ENCODE measurements around the gene JAG1. TPM values are rescaled to one million over a fixed set of nuclear protein-coding genes. Genes with fewer than 3 reads are reported as not detected.

The JAG1 gene
- total RNA-seq, 2 experiments from 2014 or later = 0.32 to 0.67 TPM

DNA sequence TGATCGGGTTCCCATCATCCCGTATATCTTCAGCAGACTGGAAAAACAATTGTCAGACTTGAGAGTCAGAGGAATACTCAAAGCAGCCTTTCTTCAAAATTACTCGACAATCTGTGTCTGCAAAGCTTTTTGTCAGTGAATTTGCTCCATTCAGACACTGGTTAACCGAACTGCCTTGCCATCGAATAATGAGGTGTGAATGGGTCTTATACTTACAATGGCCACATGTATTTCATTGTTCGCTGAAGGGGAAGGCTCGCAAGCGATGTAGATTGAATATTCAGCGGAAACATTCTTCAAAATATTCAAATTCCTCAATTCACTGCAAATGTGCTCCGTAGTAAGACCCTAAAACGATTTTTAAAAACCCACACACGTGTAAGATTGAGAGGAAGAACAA, 32.9 kb downstream of the JAG1 start:
- H3K9me3 ChIP-seq (ENCODE audit: low read length) = no peaks in the 10 kb centered on the region
- intact Hi-C loops (cut with micrococcal nuclease; ENCODE audit: unreplicated experiment) = no loop called here
- no peaks in the 10 kb centered on the region for H3K36me3 ChIP-seq (ENCODE audit: insufficient read depth, low read length)
- no peak overlapping the region for H3K27ac ChIP-seq (ENCODE audit: low read depth, low read length, poor library complexity, severe bottlenecking)
- no peaks in the 10 kb centered on the region for H3K4me1 ChIP-seq (ENCODE audit: insufficient read depth, low read length, poor library complexity, severe bottlenecking)
- no peak for DNase-seq (ENCODE audit: low spot score)
- H3K4me3 ChIP-seq (ENCODE audit: low read depth, low read length, poor library complexity, severe bottlenecking) = no peak overlapping the region
- CTCF ChIA-PET (ENCODE audit: unreplicated experiment) = no interaction called here
- no peak overlapping the region for H3K4me2 ChIP-seq (ENCODE audit: low read length)
- BruUV-seq (replicated peaks) = no TSS peak
- TF ChIP-seq EZH2phosphoT487 (IDR thresholded peaks at IDR 0.05; ENCODE audit: borderline replicate concordance, low read depth, low read length) = no peak
- TF ChIP-seq, protein P1, sequence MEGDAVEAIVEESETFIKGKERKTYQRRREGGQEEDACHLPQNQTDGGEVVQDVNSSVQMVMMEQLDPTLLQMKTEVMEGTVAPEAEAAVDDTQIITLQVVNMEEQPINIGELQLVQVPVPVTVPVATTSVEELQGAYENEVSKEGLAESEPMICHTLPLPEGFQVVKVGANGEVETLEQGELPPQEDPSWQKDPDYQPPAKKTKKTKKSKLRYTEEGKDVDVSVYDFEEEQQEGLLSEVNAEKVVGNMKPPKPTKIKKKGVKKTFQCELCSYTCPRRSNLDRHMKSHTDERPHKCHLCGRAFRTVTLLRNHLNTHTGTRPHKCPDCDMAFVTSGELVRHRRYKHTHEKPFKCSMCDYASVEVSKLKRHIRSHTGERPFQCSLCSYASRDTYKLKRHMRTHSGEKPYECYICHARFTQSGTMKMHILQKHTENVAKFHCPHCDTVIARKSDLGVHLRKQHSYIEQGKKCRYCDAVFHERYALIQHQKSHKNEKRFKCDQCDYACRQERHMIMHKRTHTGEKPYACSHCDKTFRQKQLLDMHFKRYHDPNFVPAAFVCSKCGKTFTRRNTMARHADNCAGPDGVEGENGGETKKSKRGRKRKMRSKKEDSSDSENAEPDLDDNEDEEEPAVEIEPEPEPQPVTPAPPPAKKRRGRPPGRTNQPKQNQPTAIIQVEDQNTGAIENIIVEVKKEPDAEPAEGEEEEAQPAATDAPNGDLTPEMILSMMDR (conservative IDR thresholded peaks at IDR 0.05; ENCODE audit: low read length) = no peak
- POLR2A ChIA-PET = interaction anchor here (0.7 kb wide), 1 partner anchor 32 kb away, joined by 3 read pairs; no protein-coding TSS in a partner anchor
- no peaks in the 10 kb centered on the region for H4K20me1 ChIP-seq (ENCODE audit: insufficient read depth, low read length)
- H3K9me2 ChIP-seq (ENCODE audit: insufficient read depth, low read length) = no peaks in the 10 kb centered on the region
- H3K79me2 ChIP-seq (ENCODE audit: insufficient read depth, low read depth, low read length) = no peaks in the 10 kb centered on the region
- H2AFZ ChIP-seq (ENCODE audit: low read length) = no peak overlapping the region

DNA sequence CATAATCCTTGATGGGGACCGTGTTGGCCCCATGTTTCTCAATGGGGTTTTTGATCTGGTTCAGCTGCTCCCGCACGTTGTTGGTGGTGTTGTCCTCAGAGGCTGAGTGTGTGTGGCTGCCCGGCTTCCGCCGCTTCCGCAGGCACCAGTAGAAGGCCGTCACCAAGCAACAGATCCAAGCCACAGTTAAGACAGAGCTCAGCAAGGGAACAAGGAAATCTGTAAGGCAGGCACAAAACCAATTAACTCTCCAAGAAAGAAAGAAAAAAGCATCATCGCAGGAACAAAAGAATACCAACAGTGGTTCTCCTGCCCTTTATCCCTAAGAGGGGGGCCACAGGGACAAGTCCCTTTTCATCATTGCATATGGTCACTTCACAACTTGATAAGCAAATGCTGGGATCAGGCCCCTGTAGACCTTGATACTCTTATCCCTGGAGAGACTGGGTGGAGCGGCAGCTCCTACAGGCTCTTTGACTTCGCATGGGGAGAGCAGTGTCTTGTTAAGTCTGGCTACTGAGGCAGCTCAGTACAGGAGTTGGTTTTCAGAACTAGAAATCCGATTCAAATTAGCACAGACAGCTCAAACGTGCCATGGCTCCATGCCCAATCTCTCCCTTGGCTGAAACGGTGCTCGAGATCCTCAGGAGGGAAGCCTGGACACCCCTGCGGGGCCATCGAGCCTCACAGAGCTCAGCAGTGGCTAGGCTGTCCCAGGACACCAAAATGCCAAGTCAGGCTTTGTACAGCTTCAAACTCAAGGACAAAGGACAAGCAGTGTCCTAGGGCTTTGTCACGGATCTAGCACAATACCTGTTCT, 33.9 kb downstream of the JAG1 start:
- no peaks in the 10 kb centered on the region for H3K9me3 ChIP-seq (ENCODE audit: low read length)
- no peaks in the 10 kb centered on the region for H3K9me2 ChIP-seq (ENCODE audit: insufficient read depth, low read length)
- no peaks in the 10 kb centered on the region for H3K79me2 ChIP-seq (ENCODE audit: insufficient read depth, low read depth, low read length)
- no peak overlapping the region for H2AFZ ChIP-seq (ENCODE audit: low read length)
- no peaks in the 10 kb centered on the region for H4K20me1 ChIP-seq (ENCODE audit: insufficient read depth, low read length)
- DNase-seq (ENCODE audit: low spot score) = no peak
- H3K27ac ChIP-seq (ENCODE audit: low read depth, low read length, poor library complexity, severe bottlenecking) = no peak overlapping the region
- ChIA-PET CTCF (ENCODE audit: unreplicated experiment) (no interaction called here), POLR2A (interaction anchor here (1.7 kb wide), 1 partner anchor 10 kb away, joined by 4 read pairs; no protein-coding TSS in a partner anchor)
- intact Hi-C loops (cut with micrococcal nuclease; ENCODE audit: unreplicated experiment) = no loop called here
- H3K4me2 ChIP-seq (ENCODE audit: low read length) = no peak overlapping the region
- no TSS peak for BruUV-seq (replicated peaks)
- H3K36me3 ChIP-seq (ENCODE audit: insufficient read depth, low read length) = no peaks in the 10 kb centered on the region
- no peak for TF ChIP-seq EZH2phosphoT487 (IDR thresholded peaks at IDR 0.05; ENCODE audit: borderline replicate concordance, low read depth, low read length)
- TF ChIP-seq, protein P1 (conservative IDR thresholded peaks at IDR 0.05; ENCODE audit: low read length) = no peak
- H3K4me1 ChIP-seq (ENCODE audit: insufficient read depth, low read length, poor library complexity, severe bottlenecking) = no peaks in the 10 kb centered on the region
- H3K4me3 ChIP-seq (ENCODE audit: low read depth, low read length, poor library complexity, severe bottlenecking) = no peak overlapping the region

All from OCI-LY7 (cell line).